ENCODE results near the gene E4F1.

E4F1 gene

DNA sequence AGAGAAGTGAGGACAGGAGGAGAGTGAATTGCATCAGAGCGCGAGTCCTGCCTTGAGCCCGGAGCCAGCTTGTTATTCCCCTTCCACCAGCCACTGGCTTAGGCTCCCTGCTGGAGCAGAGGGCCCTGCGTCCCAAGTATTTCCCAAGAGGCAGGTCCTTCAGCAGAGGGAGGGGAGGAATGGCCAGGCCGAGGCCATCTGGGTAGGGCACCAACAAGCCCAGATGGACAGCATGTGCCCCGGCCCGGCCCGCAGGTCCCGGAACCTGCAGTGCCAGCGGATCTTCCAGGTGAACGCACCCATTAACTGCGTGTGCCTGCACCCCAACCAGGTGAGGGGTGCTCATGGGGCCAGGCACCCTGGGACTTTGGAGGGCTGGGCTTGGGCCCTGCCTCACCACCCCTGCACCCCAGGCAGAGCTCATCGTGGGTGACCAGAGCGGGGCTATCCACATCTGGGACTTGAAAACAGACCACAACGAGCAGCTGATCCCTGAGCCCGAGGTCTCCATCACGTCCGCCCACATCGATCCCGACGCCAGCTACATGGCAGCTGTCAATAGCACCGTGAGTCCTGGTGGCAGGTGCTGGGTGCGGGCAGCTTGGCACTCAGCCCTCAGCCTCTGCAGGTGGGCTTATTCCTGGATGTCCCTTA, 16.5 kb upstream of the E4F1 start:
- DNase-seq (ENCODE audit: low read depth in 2 of 2): no peak

GRCh38 chr16:2207872-2208271, 15.5 kb upstream of the E4F1 start:
- DNase-seq (ENCODE audit: low read depth in 2 of 2): no peak

DNA sequence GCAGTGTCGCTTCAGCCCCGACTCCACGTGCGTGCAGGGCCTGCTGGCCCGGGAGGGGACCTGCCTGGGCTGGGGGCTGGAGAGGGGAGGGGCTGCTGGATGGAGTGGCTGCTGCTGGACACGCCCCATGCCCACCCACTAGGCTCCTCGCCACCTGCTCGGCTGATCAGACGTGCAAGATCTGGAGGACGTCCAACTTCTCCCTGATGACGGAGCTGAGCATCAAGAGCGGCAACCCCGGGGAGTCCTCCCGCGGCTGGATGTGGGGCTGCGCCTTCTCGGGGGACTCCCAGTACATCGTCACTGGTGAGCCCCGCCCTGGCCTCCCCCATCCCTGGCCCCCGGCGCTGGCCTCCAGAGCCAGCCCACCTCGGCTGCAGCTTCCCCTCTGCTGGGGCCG, 15.1 kb upstream of the E4F1 start:
- DNase-seq (ENCODE audit: low read depth in 2 of 2): no peak

- no peak for DNase-seq (ENCODE audit: low read depth in 2 of 2)
Measured at GRCh38 chr16:2208772-2209171, 14.6 kb upstream of the E4F1 start.

DNA sequence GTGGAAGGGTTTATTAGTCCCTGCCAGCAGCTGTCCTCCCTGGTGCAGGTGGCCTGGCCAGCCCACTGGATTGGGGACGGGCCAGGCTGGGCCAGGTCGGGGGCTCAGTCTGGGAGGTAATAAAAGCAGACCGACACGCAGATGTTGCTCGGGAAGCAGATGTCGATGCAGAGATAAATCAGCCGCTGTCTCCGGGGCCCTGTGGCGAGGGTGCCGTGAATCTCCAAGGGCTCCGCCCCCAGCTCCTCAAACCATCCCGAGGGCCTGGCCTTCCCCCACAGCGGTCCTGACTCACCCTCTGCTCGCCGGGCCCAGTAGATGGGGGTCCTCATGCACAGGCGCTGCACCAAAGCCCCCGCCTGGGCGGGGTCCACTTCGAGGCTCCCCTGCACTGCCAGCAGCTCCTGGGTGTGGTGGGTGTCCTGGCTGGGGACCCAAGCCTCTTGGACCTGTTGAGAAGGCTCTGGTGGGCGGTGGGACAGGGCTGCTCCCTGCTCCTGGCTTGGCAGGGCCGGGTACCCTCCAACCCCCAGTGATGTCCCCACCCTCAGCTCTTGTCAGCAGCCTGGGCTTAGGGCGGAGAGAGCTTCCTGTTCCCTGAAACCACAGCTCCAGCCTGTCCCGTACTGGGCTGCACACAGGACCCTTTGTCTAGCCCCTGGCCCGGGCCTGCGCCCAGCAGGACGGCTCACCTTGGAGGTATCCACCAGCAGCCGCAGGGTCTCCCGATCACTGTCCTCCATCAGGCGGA, 14.0 kb upstream of the E4F1 start:
- DNase-seq (ENCODE audit: low read depth in 2 of 2): no peak

- DNase-seq (ENCODE audit: low read depth in 2 of 2): no peak
Measured at GRCh38 chr16:2210009-2210332, 13.4 kb upstream of the E4F1 start.

- no peak for DNase-seq (ENCODE audit: low read depth in 2 of 2)
Measured at GRCh38 chr16:2210386-2211365, 12.7 kb upstream of the E4F1 start, which contains the start of gene BRICD5. BRICD5 (minus strand) TSS chr16:2210863; CDS start chr16:2210833, 30 bp downstream.

DNA sequence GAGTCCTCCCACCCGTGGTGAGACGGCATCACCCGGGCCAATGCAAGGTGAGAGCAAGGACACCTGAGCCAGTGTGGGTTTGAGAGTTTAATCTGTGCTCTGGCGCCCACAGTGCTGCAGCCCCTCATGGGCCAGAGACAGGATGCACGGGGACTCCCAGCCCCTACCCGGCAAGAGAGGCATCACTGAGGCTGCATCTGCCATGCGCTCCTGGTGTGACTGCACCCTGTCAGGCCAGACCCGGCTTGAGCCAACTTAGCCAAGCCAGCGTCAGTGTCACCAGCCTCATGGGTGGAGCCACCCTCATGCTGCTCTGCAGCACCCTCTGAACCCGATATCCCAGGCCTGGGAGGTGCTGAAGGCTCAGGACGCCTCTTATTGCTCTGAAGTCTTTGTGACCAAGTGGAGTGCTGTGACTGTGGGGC, 11.5 kb upstream of the E4F1 start:
- no peak for DNase-seq (ENCODE audit: low read depth in 2 of 2)

DNA sequence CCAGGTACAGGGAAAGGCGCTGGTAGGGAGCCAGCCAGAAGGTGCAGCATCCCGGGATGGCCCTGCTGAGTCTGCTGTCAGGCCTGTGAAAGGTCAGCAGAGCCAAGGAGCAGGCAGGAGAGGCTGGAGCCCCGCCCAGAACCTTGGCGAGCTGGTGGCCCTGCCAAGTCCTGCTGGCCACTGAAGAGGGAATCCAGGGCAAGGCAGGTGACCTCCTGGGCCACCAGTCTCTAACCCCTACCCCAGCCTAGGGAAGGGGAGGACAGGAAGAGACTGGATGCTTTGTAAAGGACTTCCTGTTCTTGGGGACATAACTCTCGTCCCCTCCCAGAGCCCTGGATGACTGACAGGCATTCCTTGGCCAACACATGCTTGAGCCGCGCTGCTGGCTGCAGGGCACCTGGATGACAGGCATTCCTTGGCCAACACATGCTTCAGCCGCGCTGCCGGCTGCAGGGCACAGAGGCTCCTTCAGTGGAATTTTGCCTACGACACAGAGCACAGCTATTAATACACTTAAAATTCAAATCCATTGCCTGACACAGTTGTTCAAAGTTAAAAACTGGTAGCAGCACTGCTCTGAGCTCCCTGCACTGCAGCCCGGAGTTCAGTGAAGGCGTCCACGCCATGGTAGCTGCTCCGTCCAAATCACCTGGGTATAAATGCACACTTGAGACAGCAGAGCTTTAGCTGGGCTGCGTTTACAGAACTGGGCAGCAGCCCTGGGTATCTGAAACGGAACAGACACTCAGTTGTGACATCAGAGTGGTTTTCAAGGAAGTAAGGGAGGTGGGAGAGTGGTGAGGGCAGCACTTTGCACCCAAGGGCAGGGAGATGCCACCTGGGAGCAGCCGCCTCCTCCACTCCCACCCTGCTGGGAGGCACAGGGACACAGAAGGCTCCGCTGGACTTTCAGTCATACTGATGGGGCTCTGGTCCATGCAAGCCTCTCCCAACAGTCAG, 10.7 kb upstream of the E4F1 start:
- no peak for DNase-seq (ENCODE audit: low read depth in 2 of 2)

- DNase-seq (ENCODE audit: low read depth in 2 of 2): no peak
Measured at GRCh38 chr16:2213817-2214718, 9.3 kb upstream of the E4F1 start.

- no peak for DNase-seq (ENCODE audit: low read depth in 2 of 2)
Measured at GRCh38 chr16:2214719-2214968, 8.7 kb upstream of the E4F1 start, which contains the start of gene PGP. PGP (minus strand) TSS chr16:2214840; CDS start chr16:2214777, 63 bp downstream.

GRCh38 chr16:2216330-2216729, 7.1 kb upstream of the E4F1 start:
- no peak for DNase-seq (ENCODE audit: low read depth in 2 of 2)

GRCh38 chr16:2223942-2224486, 623 bp downstream of the E4F1 start:
- DNase-seq (ENCODE audit: low read depth in 2 of 2): no peak

- DNase-seq (ENCODE audit: low read depth in 2 of 2): no peak
Measured at GRCh38 chr16:2226245-2226793, 2.9 kb downstream of the E4F1 start.

GRCh38 chr16:2226918-2227317, 3.5 kb downstream of the E4F1 start:
- DNase-seq (ENCODE audit: low read depth in 2 of 2): no peak

DNA sequence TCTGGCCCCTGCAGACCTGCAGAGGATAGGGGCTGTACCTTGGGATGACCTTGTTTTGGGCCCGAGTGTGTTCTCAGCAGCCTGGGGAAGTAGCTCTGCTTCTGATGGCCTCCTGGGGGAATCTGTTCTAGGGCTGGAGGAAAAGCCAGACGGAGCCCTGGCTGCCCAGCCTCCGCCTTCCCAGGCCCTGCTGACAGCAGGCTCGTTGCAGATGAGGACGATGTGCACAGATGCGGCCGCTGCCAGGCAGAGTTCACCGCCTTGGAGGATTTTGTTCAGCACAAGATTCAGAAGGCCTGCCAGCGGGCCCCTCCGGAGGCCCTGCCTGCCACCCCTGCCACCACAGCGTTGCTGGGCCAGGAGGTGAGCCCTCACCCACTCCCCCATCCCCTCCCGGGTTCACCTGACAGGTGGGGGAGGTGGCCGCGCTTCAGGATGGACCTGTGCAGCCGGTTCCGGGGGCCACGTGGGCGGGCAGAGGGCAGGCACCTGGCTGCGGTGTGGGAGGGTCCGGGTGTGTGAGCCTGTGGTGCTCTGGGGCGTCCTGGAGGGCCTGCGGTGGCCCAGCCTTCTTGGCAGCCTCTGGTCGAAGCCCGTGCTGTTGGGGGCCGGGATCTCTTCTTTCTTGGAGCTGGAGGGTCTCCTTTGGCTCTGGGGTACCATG, 4.9 kb downstream of the E4F1 start:
- DNase-seq (ENCODE audit: low read depth in 2 of 2): no peak

GRCh38 chr16:2229091-2229490, 5.7 kb downstream of the E4F1 start:
- DNase-seq (ENCODE audit: low read depth in 2 of 2): no peak

DNA sequence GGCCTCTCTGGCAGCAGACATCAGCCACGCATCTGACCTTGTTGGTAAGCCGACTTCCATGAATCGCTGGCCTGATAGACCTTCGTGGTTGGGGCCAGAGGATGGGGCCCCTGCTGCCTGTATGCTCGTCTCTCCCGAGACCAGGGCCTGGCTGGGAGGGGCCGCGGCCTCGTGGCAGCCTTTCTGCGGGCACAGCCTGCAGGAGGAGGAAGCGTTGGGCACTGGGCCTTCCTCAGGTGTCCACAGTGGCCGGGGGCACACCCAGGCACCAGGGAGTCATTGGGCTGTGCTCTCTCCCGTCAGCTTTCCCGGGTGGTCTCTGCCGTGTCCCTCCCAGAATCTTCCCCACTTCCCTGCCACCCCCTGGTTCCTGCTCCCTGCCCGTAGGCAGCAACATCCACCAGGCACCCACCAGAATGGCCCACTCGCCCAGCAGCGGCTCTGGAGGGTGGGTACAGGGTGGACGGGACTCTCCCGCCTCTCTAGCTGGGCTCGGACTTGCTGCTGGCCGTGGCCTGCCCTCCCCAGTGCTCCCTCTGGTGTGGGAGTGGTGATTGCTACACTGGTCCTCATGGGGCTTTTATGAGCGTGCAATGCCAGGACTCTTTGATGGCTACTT, 6.3 kb downstream of the E4F1 start:
- DNase-seq (ENCODE audit: low read depth in 2 of 2): no peak

DNA sequence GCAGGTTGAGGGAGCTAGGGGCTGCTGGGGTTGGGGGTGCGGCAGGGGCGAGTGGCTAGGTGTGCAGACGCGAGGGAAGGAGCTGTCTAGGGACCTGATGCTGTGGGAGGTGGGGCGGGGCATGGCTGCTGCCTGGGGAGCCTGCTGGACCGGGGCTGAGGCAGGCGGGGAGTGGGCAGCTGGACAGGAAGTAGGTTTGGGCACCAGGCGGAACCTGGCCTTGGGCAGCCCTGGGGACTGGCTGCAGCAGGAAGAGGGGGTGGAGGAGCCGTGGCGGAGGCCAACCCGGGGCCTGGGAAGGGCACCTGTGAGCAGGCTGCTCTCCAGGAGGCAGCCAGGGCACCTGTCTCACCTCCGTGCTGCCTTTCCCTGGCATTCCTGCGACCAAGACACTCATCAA, 7.0 kb downstream of the E4F1 start:
- no peak for DNase-seq (ENCODE audit: low read depth in 2 of 2)
